Astrocyte (in vitro differentiated cells and primary cell): ENCODE data around the gene OBP2B.

ENCODE experiments used
- CTCF ChIP-seq: IDR thresholded peaks from 2 replicates; pipeline ENCODE4 v1.5.1; 2011; ENCODE audit warnings: low read depth, mild to moderate bottlenecking, inconsistent platforms, low read length, moderate library complexity; ENCODE audit not compliant: insufficient read depth
- EZH2 ChIP-seq: IDR thresholded peaks from 2 replicates; pipeline ENCODE4 v1.6.1; 2012; ENCODE audit warnings: mild to moderate bottlenecking, low read length, inconsistent platforms; ENCODE audit not compliant: insufficient read depth

GRCh38 chr9:133200631-133201030 is 8.4 kb downstream of the OBP2B start:
- TF ChIP-seq EZH2 (no peak), CTCF (no peak)
